Measurements from ENCODE around the gene PLPP1. TPM values are rescaled to one million over a fixed set of nuclear protein-coding genes. Genes with fewer than 3 reads are reported as not detected.

The PLPP1 gene
- total RNA-seq, 1 donor from 2014 or later: 56.1 TPM

GRCh38 chr5:55577353-55578060, 42.7 kb upstream of the PLPP1 start:
- ATAC-seq: no peak
- H3K4me3 ChIP-seq: no peak overlapping the region
- no peak for TF ChIP-seq CTCF (IDR thresholded peaks at IDR 0.05)
- no peaks in the 10 kb centered on the region for H3K36me3 ChIP-seq
- intact Hi-C loops (cut with DNase I): no loop called here
- H3K9me3 ChIP-seq: no peaks in the 10 kb centered on the region
- no peak overlapping the region for H3K27ac ChIP-seq
- no peaks in the 10 kb centered on the region for H3K27me3 ChIP-seq
- H3K4me1 ChIP-seq: peaks cover 9% of the 10 kb centered on the region
- DNase-seq: no peak

- no peaks in the 10 kb centered on the region for H3K9me3 ChIP-seq
- ATAC-seq (no peak), DNase-seq (no peak)
- H3K36me3 ChIP-seq: no peaks in the 10 kb centered on the region
- H3K4me1 ChIP-seq: peaks cover 6% of the 10 kb centered on the region
- intact Hi-C loops (cut with DNase I): no loop called here
- no peak overlapping the region for H3K4me3 ChIP-seq
- no peaks in the 10 kb centered on the region for H3K27me3 ChIP-seq
- TF ChIP-seq CTCF (IDR thresholded peaks at IDR 0.05): no peak
- H3K27ac ChIP-seq: peak overlapping the region; percentile 20
Observed at GRCh38 chr5:55576661-55577060, 41.9 kb upstream of the PLPP1 start.

- Histone ChIP-seq H3K36me3 (no peaks in the 10 kb centered on the region), H3K4me3 (no peak overlapping the region), H3K9me3 (no peaks in the 10 kb centered on the region), H3K27me3 (no peaks in the 10 kb centered on the region), H3K4me1 (peaks cover 6% of the 10 kb centered on the region), H3K27ac (peak overlapping the region; percentile 4)
- no peak for TF ChIP-seq CTCF (IDR thresholded peaks at IDR 0.05)
- ATAC-seq (peak; percentile 70), DNase-seq (no peak)
- intact Hi-C loops (cut with DNase I): no loop called here
Observed at GRCh38 chr5:55575815-55576583, 41.2 kb upstream of the PLPP1 start.

GRCh38 chr5:55572600-55572999, 37.8 kb upstream of the PLPP1 start:
- Histone ChIP-seq H3K27ac (no peak overlapping the region), H3K4me1 (peaks cover 12% of the 10 kb centered on the region), H3K36me3 (no peaks in the 10 kb centered on the region), H3K9me3 (no peaks in the 10 kb centered on the region), H3K4me3 (no peak overlapping the region), H3K27me3 (no peaks in the 10 kb centered on the region)
- ATAC-seq (no peak), DNase-seq (no peak)
- TF ChIP-seq CTCF (IDR thresholded peaks at IDR 0.05): no peak
- intact Hi-C loops (cut with DNase I): no loop called here

- TF ChIP-seq CTCF (IDR thresholded peaks at IDR 0.05): no peak
- DNase-seq: no peak
- ATAC-seq: peak; percentile 19
- H3K9me3 ChIP-seq: no peaks in the 10 kb centered on the region
- intact Hi-C loops (cut with DNase I): no loop called here
- H3K36me3 ChIP-seq: no peaks in the 10 kb centered on the region
- H3K27ac ChIP-seq: no peak overlapping the region
- H3K4me1 ChIP-seq: peaks cover 12% of the 10 kb centered on the region
- no peaks in the 10 kb centered on the region for H3K27me3 ChIP-seq
- no peak overlapping the region for H3K4me3 ChIP-seq
Observed at GRCh38 chr5:55572020-55572419, 37.3 kb upstream of the PLPP1 start.

Data from upper lobe of right lung (tissue), 1 donor.